Activated naive CD8-positive, alpha-beta T cell treated with anti-CD3 and anti-CD28 coated beads, Interleukin-2, amount 10 ng/mL, durations not matched to agents 7 days and 5 days (primary cell): Measurements from ENCODE around the gene CTNNA2. TPM values are rescaled to one million over a fixed set of nuclear protein-coding genes. Genes with fewer than 3 reads are reported as not detected.
"Not testable (repeated sequence)": the region's sequence is repeated elsewhere in the genome, so short reads cannot be mapped to it uniquely, and the experiment has no call there.

ENCODE experiments used
- ATAC-seq: fragments of 150-1000 bp; cut with Tn5 transposase; one replicate; pipeline ENCODE4 v1.10.0; 2021; ENCODE audit warnings: low read depth, moderate library complexity
- POLR2A ChIA-PET: fragments of 350-600 bp; sonication (Branson Sonifier 250); formaldehyde crosslinking; loops from one replicate; lab custom pipeline; 2021; ENCODE audit warnings: antibody characterized with exemption; lab: Charles Lee
- DNase-seq: peaks from one replicate; pipeline ENCODE4 v3.0.0; 2021
- H3K27ac Mint-ChIP-seq: one replicate; pipeline ENCODE4 v1.8.0; 2022; ENCODE audit warnings: mild to moderate bottlenecking, mixed read lengths
- H3K27me3 Mint-ChIP-seq: one replicate; pipeline ENCODE4 v1.8.0; 2022; ENCODE audit warnings: mild to moderate bottlenecking, moderate library complexity, mixed read lengths
- H3K36me3 Mint-ChIP-seq: one replicate; pipeline ENCODE4 v1.8.0; 2021; ENCODE audit warnings: mild to moderate bottlenecking, mixed read lengths
- H3K4me1 Mint-ChIP-seq: one replicate; pipeline ENCODE4 v1.8.0; 2021; ENCODE audit warnings: mixed read lengths
- H3K4me3 Mint-ChIP-seq: one replicate; pipeline ENCODE4 v1.8.0; 2022; ENCODE audit warnings: mild to moderate bottlenecking, moderate library complexity, mixed read lengths
- H3K9me3 Mint-ChIP-seq: one replicate; pipeline ENCODE4 v1.8.0; 2021; ENCODE audit warnings: mixed read lengths
- total RNA-seq, 2 experiments: library from RNA; stranded (reverse); gene quantifications; one replicate each; pipeline ENCODE4 v1.2.3, GENCODE V29; 2021

Gene CTNNA2
- total RNA-seq, 2 experiments from 2014 or later = not detected

DNA sequence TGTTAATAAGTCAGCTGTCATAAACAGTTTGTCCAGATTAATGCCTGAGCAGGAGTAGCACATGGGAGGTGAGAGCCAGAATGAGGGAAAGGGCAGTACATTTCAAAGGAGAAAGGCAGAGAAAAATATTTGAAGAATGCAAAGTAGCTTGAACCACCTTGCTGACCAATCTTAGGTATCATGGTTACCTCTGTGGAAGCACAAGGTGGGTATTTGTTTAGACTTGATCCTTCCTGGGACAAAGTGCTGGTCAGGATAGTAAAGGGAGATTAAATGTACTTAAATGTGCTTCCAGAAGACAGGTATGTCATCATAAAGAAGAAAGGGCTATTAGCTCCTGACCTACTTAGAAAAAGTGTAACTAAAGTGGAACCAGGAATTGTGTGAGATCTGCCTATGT lies 686.7 kb downstream of the CTNNA2 start:
- H3K4me1 Mint-ChIP-seq = no peaks in the 10 kb centered on the region
- H3K27me3 Mint-ChIP-seq = no peaks in the 10 kb centered on the region
- POLR2A ChIA-PET = no interaction called here
- no peak overlapping the region for H3K27ac Mint-ChIP-seq
- DNase-seq (no peak), ATAC-seq (no peak)
- no peak overlapping the region for H3K4me3 Mint-ChIP-seq
- H3K36me3 Mint-ChIP-seq = no peaks in the 10 kb centered on the region
- peaks cover 8% of the 10 kb centered on the region for H3K9me3 Mint-ChIP-seq

GRCh38 chr2:80203929-80204328 lies 691.1 kb downstream of the CTNNA2 start:
- H3K4me1 Mint-ChIP-seq, POLR2A ChIA-PET, DNase-seq, H3K36me3 Mint-ChIP-seq, H3K27me3 Mint-ChIP-seq, ATAC-seq, H3K27ac Mint-ChIP-seq, H3K4me3 Mint-ChIP-seq: not testable (repeated sequence)
- peaks cover 14% of the 10 kb centered on the region for H3K9me3 Mint-ChIP-seq

GRCh38 chr2:80205498-80205897 lies 692.6 kb downstream of the CTNNA2 start:
- Mint-ChIP-seq H3K36me3 (no peaks in the 10 kb centered on the region), H3K27me3 (no peaks in the 10 kb centered on the region), H3K4me1 (no peaks in the 10 kb centered on the region), H3K27ac (no peak overlapping the region), H3K4me3 (no peak overlapping the region), H3K9me3 (peaks cover 16% of the 10 kb centered on the region)
- ATAC-seq (no peak), DNase-seq (no peak)
- POLR2A ChIA-PET = no interaction called here

DNA sequence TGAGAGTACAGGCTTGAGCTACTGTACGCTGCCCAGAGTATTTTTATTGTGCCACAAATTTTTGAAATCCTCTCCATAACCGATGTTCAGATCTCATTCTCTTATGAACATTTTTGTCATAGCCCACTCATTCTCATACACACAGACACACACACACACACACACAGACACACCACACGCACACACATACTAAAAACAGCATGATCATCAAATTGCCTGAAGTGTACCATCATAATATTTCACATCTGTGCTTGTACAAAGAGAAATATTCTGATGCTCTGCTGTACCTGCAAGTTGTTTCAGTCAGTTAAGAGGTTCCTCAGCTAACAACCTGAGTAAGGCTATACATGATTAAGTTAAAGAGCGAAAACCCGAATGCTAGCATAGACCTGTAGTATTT lies 696.6 kb downstream of the CTNNA2 start:
- Mint-ChIP-seq H3K27me3 (no peaks in the 10 kb centered on the region), H3K36me3 (no peaks in the 10 kb centered on the region), H3K9me3 (peaks cover 8% of the 10 kb centered on the region), H3K27ac (no peak overlapping the region), H3K4me1 (no peaks in the 10 kb centered on the region), H3K4me3 (no peak overlapping the region)
- ATAC-seq (no peak), DNase-seq (no peak)
- POLR2A ChIA-PET = no interaction called here

GRCh38 chr2:80217446-80217845 lies 704.6 kb downstream of the CTNNA2 start:
- H3K9me3 Mint-ChIP-seq = peaks cover 7% of the 10 kb centered on the region
- no peak for ATAC-seq
- H3K4me1 Mint-ChIP-seq = no peaks in the 10 kb centered on the region
- no peak for DNase-seq
- no peaks in the 10 kb centered on the region for H3K36me3 Mint-ChIP-seq
- no peak overlapping the region for H3K27ac Mint-ChIP-seq
- H3K27me3 Mint-ChIP-seq = no peaks in the 10 kb centered on the region
- no peak overlapping the region for H3K4me3 Mint-ChIP-seq
- POLR2A ChIA-PET = no interaction called here

GRCh38 chr2:80222644-80223043 lies 709.8 kb downstream of the CTNNA2 start:
- H3K27me3 Mint-ChIP-seq = no peaks in the 10 kb centered on the region
- no peaks in the 10 kb centered on the region for H3K9me3 Mint-ChIP-seq
- POLR2A ChIA-PET = no interaction called here
- no peaks in the 10 kb centered on the region for H3K4me1 Mint-ChIP-seq
- no peak for ATAC-seq
- no peak overlapping the region for H3K27ac Mint-ChIP-seq
- H3K4me3 Mint-ChIP-seq = no peak overlapping the region
- no peak for DNase-seq
- no peaks in the 10 kb centered on the region for H3K36me3 Mint-ChIP-seq

DNA sequence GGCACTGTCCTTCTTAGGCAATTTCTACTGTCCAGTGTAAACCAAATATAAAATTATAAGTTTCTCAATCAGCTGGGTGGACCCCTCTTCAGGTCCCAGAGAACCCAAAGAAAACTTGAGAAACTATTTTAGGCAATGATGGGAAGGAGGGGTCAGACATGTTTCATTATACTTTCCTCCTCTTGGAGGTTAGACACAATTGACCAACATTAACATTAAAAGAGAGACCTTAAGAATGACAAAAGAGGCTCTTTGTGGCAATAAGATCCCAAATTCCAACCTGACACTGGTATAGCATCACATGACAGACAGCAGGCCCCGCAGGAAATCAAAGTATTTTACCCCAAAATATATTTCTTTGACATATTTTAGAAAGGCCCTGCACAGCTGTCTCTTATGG lies 718.6 kb downstream of the CTNNA2 start:
- DNase-seq = no peak
- no peak overlapping the region for H3K4me3 Mint-ChIP-seq
- no peak overlapping the region for H3K27ac Mint-ChIP-seq
- no peaks in the 10 kb centered on the region for H3K27me3 Mint-ChIP-seq
- no peak for ATAC-seq
- no peaks in the 10 kb centered on the region for H3K4me1 Mint-ChIP-seq
- H3K36me3 Mint-ChIP-seq = no peaks in the 10 kb centered on the region
- H3K9me3 Mint-ChIP-seq = no peaks in the 10 kb centered on the region
- POLR2A ChIA-PET = no interaction called here

- no peaks in the 10 kb centered on the region for H3K27me3 Mint-ChIP-seq
- DNase-seq (no peak), ATAC-seq (no peak)
- H3K9me3 Mint-ChIP-seq = no peaks in the 10 kb centered on the region
- H3K36me3 Mint-ChIP-seq = no peaks in the 10 kb centered on the region
- H3K4me1 Mint-ChIP-seq = no peaks in the 10 kb centered on the region
- H3K27ac Mint-ChIP-seq = no peak overlapping the region
- no peak overlapping the region for H3K4me3 Mint-ChIP-seq
- POLR2A ChIA-PET = no interaction called here
These were observed 720.5 kb downstream of the CTNNA2 start for GRCh38 chr2:80233333-80233732.

DNA sequence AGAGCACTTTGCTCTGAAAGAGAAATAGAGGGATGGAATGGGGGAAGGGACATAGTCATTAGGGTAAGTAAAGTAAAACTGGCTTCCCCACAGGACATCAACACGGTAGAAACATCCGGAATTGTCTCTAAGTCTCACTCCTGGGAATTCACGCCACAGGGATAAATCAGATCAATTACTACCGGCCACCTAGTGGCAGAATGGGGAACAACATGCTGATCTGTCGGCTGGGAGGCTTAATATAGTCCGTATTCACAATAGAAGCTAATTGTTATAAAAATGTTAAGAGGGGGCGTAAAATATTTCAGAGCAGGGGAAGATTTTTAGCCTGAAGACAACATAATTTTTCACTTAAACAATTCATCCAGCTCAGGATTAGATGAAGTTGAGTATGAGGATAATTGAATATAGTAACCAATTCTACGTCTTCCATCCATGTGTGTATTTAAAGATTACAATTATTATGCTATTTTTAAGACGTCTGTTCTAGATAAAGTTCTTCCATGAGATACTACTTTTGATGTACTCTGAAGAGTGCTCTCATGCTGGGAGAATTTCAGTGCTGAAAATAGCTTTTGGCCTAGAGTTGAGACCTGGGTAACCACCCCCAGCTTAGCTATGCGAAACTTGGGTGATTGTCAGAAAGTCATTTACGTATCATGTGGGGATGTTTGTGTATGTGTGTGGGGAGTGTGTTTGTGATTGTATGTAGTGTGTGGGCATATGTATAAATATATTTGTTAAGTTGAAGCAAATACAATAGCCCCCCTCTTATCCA lies 726.0 kb downstream of the CTNNA2 start:
- ATAC-seq (no peak), DNase-seq (no peak)
- no peaks in the 10 kb centered on the region for H3K27me3 Mint-ChIP-seq
- no peaks in the 10 kb centered on the region for H3K36me3 Mint-ChIP-seq
- POLR2A ChIA-PET = no interaction called here
- H3K9me3 Mint-ChIP-seq = no peaks in the 10 kb centered on the region
- no peaks in the 10 kb centered on the region for H3K4me1 Mint-ChIP-seq
- no peak overlapping the region for H3K4me3 Mint-ChIP-seq
- H3K27ac Mint-ChIP-seq = no peak overlapping the region

DNA sequence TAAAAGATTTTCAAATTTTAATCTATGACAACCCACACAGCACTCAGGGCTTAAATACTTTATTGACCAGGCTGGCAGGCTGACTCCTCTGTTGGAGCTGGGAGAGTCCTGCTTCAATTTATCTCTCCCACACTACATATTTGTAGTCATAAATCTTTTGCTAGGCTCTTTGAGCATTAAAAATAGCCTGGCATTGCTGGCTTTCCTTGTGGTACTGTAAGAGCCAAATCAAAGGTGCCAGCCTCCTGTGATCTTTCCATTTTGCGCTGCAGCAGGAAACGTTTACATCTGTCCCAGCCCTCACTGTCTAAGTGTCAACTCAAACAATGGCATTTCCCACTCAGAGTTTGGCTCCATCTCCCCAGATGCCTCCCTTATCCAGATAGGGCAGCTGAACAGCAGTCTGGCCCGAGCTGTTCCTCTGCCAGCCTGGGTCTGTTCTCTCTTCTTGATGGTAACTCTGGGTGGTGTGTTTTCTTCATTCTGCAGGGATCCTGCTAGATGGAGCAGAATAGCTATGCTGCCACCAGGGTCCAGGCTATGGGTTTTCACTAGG lies 729.6 kb downstream of the CTNNA2 start:
- no peak for DNase-seq
- H3K4me3 Mint-ChIP-seq = no peak overlapping the region
- no peaks in the 10 kb centered on the region for H3K36me3 Mint-ChIP-seq
- ATAC-seq = no peak
- H3K4me1 Mint-ChIP-seq = peaks cover 3% of the 10 kb centered on the region
- H3K9me3 Mint-ChIP-seq = no peaks in the 10 kb centered on the region
- POLR2A ChIA-PET = no interaction called here
- no peak overlapping the region for H3K27ac Mint-ChIP-seq
- no peaks in the 10 kb centered on the region for H3K27me3 Mint-ChIP-seq

DNA sequence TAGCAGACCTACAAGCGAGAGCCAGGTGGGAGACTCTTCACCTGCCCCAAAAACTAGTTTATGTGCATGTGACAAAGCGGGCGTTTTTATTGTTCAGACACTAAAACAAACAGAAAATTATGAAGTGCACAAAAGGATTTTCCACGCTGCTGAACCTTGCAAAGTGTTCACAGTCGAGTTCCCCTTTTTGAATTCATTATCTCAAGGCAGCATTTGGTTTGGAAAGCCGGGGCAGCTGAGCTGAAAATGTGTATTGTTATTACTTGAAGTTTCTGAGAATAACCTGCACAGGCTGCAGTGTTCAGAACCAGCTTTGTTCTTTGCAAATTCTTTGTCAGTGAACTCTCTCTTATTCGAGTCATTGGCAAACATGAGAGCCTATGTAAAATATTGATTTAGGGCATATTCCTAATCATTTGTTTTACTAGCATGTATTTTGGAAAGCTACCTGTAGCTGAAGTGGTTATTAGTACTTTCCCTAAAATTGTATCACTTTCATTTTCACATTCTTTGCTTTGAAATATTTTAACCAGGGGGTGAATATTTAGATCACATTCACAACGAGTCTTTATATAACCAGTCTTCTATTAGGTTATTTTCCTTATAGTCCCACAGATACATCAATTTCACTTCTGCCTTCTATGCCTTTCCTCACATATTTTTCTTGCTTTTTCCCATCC lies 732.2 kb downstream of the CTNNA2 start:
- POLR2A ChIA-PET = no interaction called here
- DNase-seq = no peak
- H3K27ac Mint-ChIP-seq = no peak overlapping the region
- no peak overlapping the region for H3K4me3 Mint-ChIP-seq
- peaks cover 3% of the 10 kb centered on the region for H3K4me1 Mint-ChIP-seq
- no peaks in the 10 kb centered on the region for H3K36me3 Mint-ChIP-seq
- no peaks in the 10 kb centered on the region for H3K27me3 Mint-ChIP-seq
- H3K9me3 Mint-ChIP-seq = no peaks in the 10 kb centered on the region
- no peak for ATAC-seq

- POLR2A ChIA-PET = no interaction called here
- Mint-ChIP-seq H3K4me3 (no peak overlapping the region), H3K4me1 (peaks cover 3% of the 10 kb centered on the region), H3K27ac (no peak overlapping the region), H3K36me3 (no peaks in the 10 kb centered on the region), H3K27me3 (no peaks in the 10 kb centered on the region), H3K9me3 (peaks cover 1% of the 10 kb centered on the region)
- no peak for ATAC-seq
- DNase-seq = no peak
These were observed 733.7 kb downstream of the CTNNA2 start for GRCh38 chr2:80246534-80246933.

GRCh38 chr2:80247339-80247738 lies 734.5 kb downstream of the CTNNA2 start:
- H3K9me3 Mint-ChIP-seq = peaks cover 1% of the 10 kb centered on the region
- H3K27me3 Mint-ChIP-seq = no peaks in the 10 kb centered on the region
- H3K36me3 Mint-ChIP-seq = no peaks in the 10 kb centered on the region
- H3K4me3 Mint-ChIP-seq = no peak overlapping the region
- POLR2A ChIA-PET = no interaction called here
- no peak for ATAC-seq
- DNase-seq = no peak
- H3K27ac Mint-ChIP-seq = no peak overlapping the region
- peaks cover 3% of the 10 kb centered on the region for H3K4me1 Mint-ChIP-seq

DNA sequence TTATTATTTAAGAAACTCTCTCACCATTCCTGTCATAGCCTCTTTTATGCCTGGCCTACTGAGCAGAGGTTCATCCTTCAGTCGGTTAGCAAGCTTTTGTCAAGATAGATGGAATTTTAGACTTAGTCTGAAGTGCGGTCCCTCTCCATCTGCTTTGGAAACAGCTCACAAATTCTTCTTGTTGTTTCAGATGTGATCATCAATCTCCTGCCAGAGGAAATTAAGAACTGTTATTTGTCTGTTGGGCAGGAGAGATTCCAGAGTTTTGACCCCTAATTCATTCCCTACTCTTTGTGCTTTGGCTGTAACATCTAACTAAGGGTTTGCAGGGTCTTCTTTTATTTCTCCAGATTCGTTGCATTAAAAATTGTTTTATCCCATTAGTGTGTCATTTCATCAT lies 735.3 kb downstream of the CTNNA2 start:
- POLR2A ChIA-PET = no interaction called here
- Mint-ChIP-seq H3K4me1 (peaks cover 3% of the 10 kb centered on the region), H3K36me3 (no peaks in the 10 kb centered on the region), H3K27me3 (no peaks in the 10 kb centered on the region), H3K27ac (no peak overlapping the region), H3K9me3 (peaks cover 1% of the 10 kb centered on the region), H3K4me3 (no peak overlapping the region)
- DNase-seq (no peak), ATAC-seq (no peak)
